GM18498 (cell line): ENCODE data around the gene ARHGAP26.

Source experiments
- ATAC-seq: cut with Tn5 transposase; IDR thresholded peaks from one replicate; pipeline ENCODE4 v1.9.1; 2021; ENCODE audit warnings: mild to moderate bottlenecking, moderate library complexity; ENCODE audit not compliant: unreplicated experiment

The ARHGAP26 gene

GRCh38 chr5:143207058-143207457, 436.9 kb downstream of the ARHGAP26 start:
- ATAC-seq: no peak

GRCh38 chr5:143207563-143208364, 437.6 kb downstream of the ARHGAP26 start:
- no peak for ATAC-seq

GRCh38 chr5:143208365-143208641, 438.1 kb downstream of the ARHGAP26 start:
- no peak for ATAC-seq

- no peak for ATAC-seq
Measured at GRCh38 chr5:143208781-143209510, 438.8 kb downstream of the ARHGAP26 start.

- no peak for ATAC-seq
Measured at GRCh38 chr5:143209881-143210395, 439.8 kb downstream of the ARHGAP26 start.

- no peak for ATAC-seq
Measured at GRCh38 chr5:143210576-143210975, 440.4 kb downstream of the ARHGAP26 start.

- no peak for ATAC-seq
Measured at GRCh38 chr5:143212261-143212660, 442.1 kb downstream of the ARHGAP26 start.

- ATAC-seq: peak; percentile 9
Measured at GRCh38 chr5:143213231-143213850, 443.2 kb downstream of the ARHGAP26 start.

GRCh38 chr5:143213851-143214363, 443.7 kb downstream of the ARHGAP26 start:
- ATAC-seq: peak; percentile 67

GRCh38 chr5:143214458-143214857, 444.3 kb downstream of the ARHGAP26 start:
- ATAC-seq: no peak

GRCh38 chr5:143214890-143215289, 444.7 kb downstream of the ARHGAP26 start:
- no peak for ATAC-seq

- no peak for ATAC-seq
Measured at GRCh38 chr5:143215690-143216089, 445.5 kb downstream of the ARHGAP26 start.

GRCh38 chr5:143216211-143216610, 446.0 kb downstream of the ARHGAP26 start:
- ATAC-seq: no peak

- ATAC-seq: no peak
Measured at GRCh38 chr5:143217065-143217803, 447.1 kb downstream of the ARHGAP26 start.

GRCh38 chr5:143217804-143218160, 447.6 kb downstream of the ARHGAP26 start:
- ATAC-seq: no peak

GRCh38 chr5:143218517-143219170, 448.5 kb downstream of the ARHGAP26 start:
- ATAC-seq: no peak

GRCh38 chr5:143219696-143220095, 449.5 kb downstream of the ARHGAP26 start:
- no peak for ATAC-seq

- ATAC-seq: no peak
Measured at GRCh38 chr5:143220748-143221251, 450.6 kb downstream of the ARHGAP26 start.

- ATAC-seq: peak; percentile 79
Measured at GRCh38 chr5:143222287-143223231, 452.4 kb downstream of the ARHGAP26 start.
